ENCODE results near the gene CAMP. TPM values are rescaled to one million over a fixed set of nuclear protein-coding genes. Genes with fewer than 3 reads are reported as not detected.
A peak's percentile ranks its signal among the peaks of the same experiment; 100 is the strongest.

CAMP gene
- total and polyA plus RNA-seq, 2 of the 13 experiments (the other 11 are each of a cell fraction or from before 2014, with no cell fraction given), result not detected

- no peak for TF ChIP-seq ZNF720 (CRISPR knock-in tag; IDR thresholded peaks at IDR 0.05)
- TF ChIP-seq HBP1 (CRISPR knock-in tag; IDR thresholded peaks at IDR 0.05; ENCODE audit: low read depth), result no peak
- no peak for TF ChIP-seq ZNF30 (CRISPR knock-in tag; IDR thresholded peaks at IDR 0.05)
- TF ChIP-seq HDAC6 (IDR thresholded peaks at IDR 0.05; ENCODE audit: low read depth, low read length), result no peak
- peak; percentile 60; the same call in 1 of the 2 replicates for TF ChIP-seq ZNF777 (CRISPR knock-in tag; IDR thresholded peaks at IDR 0.05)
- peak; percentile 9; the same call in 1 of the 2 replicates for TF ChIP-seq DZIP1 (CRISPR knock-in tag; IDR thresholded peaks at IDR 0.05)
- no peak for TF ChIP-seq USF2 (IDR thresholded peaks at IDR 0.05; ENCODE audit: low read depth, low read length)
- 0 out of 2 replicates have a peak, but pooled peaks have one; percentile 41 for TF ChIP-seq USF2 (CRISPR knock-in tag; IDR thresholded peaks at IDR 0.05; ENCODE audit: borderline replicate concordance)
- no peak for TF ChIP-seq PITX1 (CRISPR knock-in tag; IDR thresholded peaks at IDR 0.05)
- TF ChIP-seq TCF7L2 (IDR thresholded peaks at IDR 0.05; ENCODE audit: low read depth, low read length), result no peak
- TF ChIP-seq ZNF589 (CRISPR knock-in tag; conservative IDR thresholded peaks at IDR 0.05), result no peak
- TF ChIP-seq ZNF883 (CRISPR knock-in tag; IDR thresholded peaks at IDR 0.05; ENCODE audit: not compliant biosample characterization), result peak; percentile 11
- no peak for TF ChIP-seq NR3C1 (CRISPR knock-in tag; IDR thresholded peaks at IDR 0.05)
- no peak for TF ChIP-seq ZFYVE20 (CRISPR knock-in tag; IDR thresholded peaks at IDR 0.05; ENCODE audit: borderline replicate concordance, low read depth)
- no peak for TF ChIP-seq ZBTB21 (CRISPR knock-in tag; IDR thresholded peaks at IDR 0.05)
- no peak for TF ChIP-seq NFYB (CRISPR knock-in tag; IDR thresholded peaks at IDR 0.05)
- TF ChIP-seq ZNF549 (CRISPR knock-in tag; IDR thresholded peaks at IDR 0.05), result no peak
- TF ChIP-seq FOXM1 (CRISPR knock-in tag; IDR thresholded peaks at IDR 0.05), result no peak
- TF ChIP-seq, protein P1, sequence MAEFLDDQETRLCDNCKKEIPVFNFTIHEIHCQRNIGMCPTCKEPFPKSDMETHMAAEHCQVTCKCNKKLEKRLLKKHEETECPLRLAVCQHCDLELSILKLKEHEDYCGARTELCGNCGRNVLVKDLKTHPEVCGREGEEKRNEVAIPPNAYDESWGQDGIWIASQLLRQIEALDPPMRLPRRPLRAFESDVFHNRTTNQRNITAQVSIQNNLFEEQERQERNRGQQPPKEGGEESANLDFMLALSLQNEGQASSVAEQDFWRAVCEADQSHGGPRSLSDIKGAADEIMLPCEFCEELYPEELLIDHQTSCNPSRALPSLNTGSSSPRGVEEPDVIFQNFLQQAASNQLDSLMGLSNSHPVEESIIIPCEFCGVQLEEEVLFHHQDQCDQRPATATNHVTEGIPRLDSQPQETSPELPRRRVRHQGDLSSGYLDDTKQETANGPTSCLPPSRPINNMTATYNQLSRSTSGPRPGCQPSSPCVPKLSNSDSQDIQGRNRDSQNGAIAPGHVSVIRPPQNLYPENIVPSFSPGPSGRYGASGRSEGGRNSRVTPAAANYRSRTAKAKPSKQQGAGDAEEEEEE (CRISPR knock-in tag; IDR thresholded peaks at IDR 0.05; ENCODE audit: borderline replicate concordance), result no peak
- no peak for TF ChIP-seq ZNF704 (CRISPR knock-in tag; IDR thresholded peaks at IDR 0.05; ENCODE audit: borderline replicate concordance)
- no peak for TF ChIP-seq RBAK (CRISPR knock-in tag; IDR thresholded peaks at IDR 0.05)
Measured at GRCh38 chr3:48187579-48188265, 35.6 kb upstream of the CAMP start (continued).

Data from HepG2 (cell line).